NCI-H2171 treated with DMSO at 0.1 percent for 48 hours (cell line): ENCODE results near the gene CSNK1G1.
A peak's percentile ranks its signal among the peaks of the same experiment; 100 is the strongest.
"Not testable (repeated sequence)": the region's sequence is repeated elsewhere in the genome, so short reads cannot be mapped to it uniquely, and the experiment has no call there.

ENCODE experiments used
- DNase-seq: peaks from one replicate; lab custom pipeline; 2025; lab: John Stamatoyannopoulos, UW

The CSNK1G1 gene

GRCh38 chr15:64237677-64238076 lies 118.3 kb downstream of the CSNK1G1 start:
- DNase-seq = no peak

GRCh38 chr15:64236156-64236894 lies 119.6 kb downstream of the CSNK1G1 start:
- DNase-seq = peak; percentile 46

- DNase-seq = no peak
Measured at GRCh38 chr15:64235552-64235951, 120.4 kb downstream of the CSNK1G1 start.

GRCh38 chr15:64233299-64233698 lies 122.7 kb downstream of the CSNK1G1 start:
- DNase-seq = no peak

GRCh38 chr15:64232400-64232799 lies 123.6 kb downstream of the CSNK1G1 start:
- DNase-seq = no peak

GRCh38 chr15:64229129-64229724 lies 126.7 kb downstream of the CSNK1G1 start:
- DNase-seq = no peak

GRCh38 chr15:64225804-64226203 lies 130.2 kb downstream of the CSNK1G1 start:
- no peak for DNase-seq

GRCh38 chr15:64224511-64224910 lies 131.5 kb downstream of the CSNK1G1 start:
- peak; percentile 83 for DNase-seq

- no peak for DNase-seq
Measured at GRCh38 chr15:64223882-64224281, 132.1 kb downstream of the CSNK1G1 start.

GRCh38 chr15:64222573-64223366 lies 133.2 kb downstream of the CSNK1G1 start:
- DNase-seq = no peak

GRCh38 chr15:64221911-64222310 lies 134.1 kb downstream of the CSNK1G1 start:
- DNase-seq = not testable (repeated sequence)

- not testable (repeated sequence) for DNase-seq
Measured at GRCh38 chr15:64217429-64217750, 138.6 kb downstream of the CSNK1G1 start.

- no peak for DNase-seq
Measured at GRCh38 chr15:64216730-64217428, 139.1 kb downstream of the CSNK1G1 start.

GRCh38 chr15:64216196-64216595 lies 139.8 kb downstream of the CSNK1G1 start:
- no peak for DNase-seq

- DNase-seq = peak; percentile 13
Measured at GRCh38 chr15:64213646-64214045, 142.3 kb downstream of the CSNK1G1 start.

GRCh38 chr15:64211696-64212095 lies 144.3 kb downstream of the CSNK1G1 start:
- no peak for DNase-seq

GRCh38 chr15:64210371-64210770 lies 145.6 kb downstream of the CSNK1G1 start:
- no peak for DNase-seq

- peak; percentile 64 for DNase-seq
Measured at GRCh38 chr15:64209680-64210334, 146.2 kb downstream of the CSNK1G1 start.

GRCh38 chr15:64205202-64205601 lies 150.8 kb downstream of the CSNK1G1 start:
- no peak for DNase-seq

GRCh38 chr15:64197425-64197824 lies 158.5 kb downstream of the CSNK1G1 start:
- peak; percentile 14 for DNase-seq

- DNase-seq = no peak
Measured at GRCh38 chr15:64193971-64194370, 162.0 kb downstream of the CSNK1G1 start.
